ENCODE data around the gene PCBP3.

Gene PCBP3

DNA sequence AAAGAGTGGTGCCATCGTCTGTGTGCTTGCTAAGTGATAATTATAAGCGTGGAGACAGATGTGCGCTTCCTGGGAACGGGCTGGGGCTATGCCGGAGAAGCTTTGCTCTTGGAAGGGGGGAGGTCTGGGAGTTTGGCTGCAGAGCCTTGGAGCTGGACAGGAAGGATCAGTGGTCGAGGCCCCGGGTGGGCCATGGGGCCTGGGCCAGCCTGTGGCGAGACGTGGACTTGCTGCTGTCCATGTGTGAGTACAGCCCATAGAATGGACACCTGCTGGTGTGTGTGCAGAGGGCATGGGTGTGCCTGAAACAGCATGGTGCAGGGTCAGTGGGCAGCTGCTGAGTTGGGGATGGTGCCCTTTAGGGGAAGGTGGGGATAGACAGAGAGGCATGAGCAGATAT lies 121.3 kb downstream of the PCBP3 start:
- DNase-seq, result no peak

DNA sequence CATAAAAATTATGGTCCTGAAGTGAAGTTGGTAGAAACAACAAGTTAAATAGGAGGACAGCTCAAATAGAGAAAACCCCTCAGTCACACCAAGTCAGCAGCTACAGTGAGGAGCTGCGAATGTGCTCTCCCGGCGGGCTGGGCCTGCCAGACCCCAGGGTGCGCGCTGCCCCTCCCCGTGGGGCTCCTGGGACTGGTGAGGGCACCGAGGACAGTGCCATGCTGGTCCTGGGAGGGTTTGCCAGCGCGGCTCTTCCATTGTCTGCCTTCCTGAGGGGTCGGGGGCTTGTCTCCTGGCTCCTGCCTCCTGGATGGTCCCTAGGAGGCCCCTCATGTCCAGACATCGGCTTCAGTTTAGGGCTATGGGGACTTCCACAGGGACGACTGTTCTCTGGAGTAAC lies 121.8 kb downstream of the PCBP3 start:
- DNase-seq, result no peak

DNA sequence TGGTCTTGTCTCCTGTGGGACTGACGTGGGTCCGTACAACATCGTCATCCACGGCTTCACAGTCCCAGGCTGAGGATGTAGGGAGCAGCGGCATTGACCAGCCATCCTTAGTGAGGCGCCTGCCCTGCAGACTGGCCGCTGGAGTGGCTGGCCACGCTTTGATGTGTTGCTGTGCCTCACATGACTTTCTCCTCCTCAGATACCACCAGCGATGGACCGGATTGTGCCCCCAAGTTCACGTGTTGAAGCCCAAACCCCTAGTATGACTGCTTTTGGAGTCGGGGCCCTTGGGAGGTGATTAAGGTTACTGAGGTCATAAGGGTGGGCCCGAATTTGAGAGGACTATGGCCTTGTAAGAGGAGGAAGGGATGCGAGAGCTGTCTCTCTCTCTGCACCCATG lies 122.5 kb downstream of the PCBP3 start:
- DNase-seq, result no peak

DNA sequence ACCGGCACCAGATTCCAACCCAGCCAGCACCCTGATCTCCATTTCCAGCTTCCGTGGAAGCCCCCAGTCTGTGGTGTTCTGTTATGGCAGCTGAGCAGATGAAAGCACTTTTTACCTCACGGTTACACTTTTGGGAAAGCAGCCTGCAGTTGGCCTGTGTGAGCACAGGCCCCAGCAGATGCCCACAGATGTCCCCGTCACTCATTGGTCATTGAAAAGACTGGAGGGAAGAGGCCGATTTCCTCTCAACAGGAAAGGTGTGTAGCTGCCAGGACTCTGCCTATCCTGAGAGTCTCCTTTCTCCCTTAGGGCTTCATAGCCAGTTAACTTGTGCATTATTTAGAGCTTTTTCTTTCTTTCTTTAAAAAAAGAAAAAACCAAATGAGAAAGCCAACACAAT lies 123.0 kb downstream of the PCBP3 start:
- no peak for DNase-seq

DNA sequence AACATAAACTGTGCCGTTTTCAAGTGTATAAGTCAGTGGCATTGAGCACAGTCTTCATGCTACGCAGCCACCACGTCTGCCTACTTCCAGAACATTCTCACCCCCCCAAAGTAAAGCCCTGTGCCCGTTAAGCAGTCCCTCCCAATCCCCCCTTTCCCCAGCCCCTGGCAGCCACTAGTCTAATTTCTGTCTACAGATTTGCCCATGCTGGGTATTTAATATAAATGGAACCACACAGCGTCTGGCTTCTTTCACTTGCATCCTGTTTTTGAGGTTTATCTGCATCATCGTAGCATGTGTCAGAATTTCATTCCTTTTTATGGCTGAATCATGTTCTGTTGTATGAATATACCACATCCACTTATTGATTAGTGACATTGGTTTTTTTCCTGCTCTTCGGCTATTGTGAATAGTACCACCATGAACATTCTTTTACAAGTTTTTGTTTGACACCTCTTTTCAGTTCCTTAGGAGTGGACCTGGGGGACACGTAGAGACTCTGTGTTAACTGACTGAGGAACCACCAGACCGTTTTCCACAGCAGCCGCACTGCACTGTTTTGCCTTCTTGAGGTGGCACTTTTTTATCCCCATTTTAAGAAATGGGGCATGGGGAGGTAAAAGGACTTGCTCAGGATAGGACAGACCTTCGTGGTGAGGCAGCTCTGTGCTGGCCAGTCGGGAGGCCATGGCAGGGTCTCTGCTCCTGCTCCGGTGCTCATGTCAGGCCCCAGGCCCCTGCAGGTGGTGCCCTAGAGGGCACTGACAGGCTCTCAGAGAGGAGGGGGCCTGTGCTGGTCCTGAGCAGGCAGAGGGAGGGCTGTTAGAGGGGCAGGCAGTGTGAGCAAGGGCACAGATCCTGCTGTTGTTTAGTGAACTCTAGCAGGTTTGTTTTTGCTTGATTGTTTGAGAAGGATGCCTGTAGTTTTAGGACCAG lies 123.8 kb downstream of the PCBP3 start:
- DNase-seq, result no peak

DNA sequence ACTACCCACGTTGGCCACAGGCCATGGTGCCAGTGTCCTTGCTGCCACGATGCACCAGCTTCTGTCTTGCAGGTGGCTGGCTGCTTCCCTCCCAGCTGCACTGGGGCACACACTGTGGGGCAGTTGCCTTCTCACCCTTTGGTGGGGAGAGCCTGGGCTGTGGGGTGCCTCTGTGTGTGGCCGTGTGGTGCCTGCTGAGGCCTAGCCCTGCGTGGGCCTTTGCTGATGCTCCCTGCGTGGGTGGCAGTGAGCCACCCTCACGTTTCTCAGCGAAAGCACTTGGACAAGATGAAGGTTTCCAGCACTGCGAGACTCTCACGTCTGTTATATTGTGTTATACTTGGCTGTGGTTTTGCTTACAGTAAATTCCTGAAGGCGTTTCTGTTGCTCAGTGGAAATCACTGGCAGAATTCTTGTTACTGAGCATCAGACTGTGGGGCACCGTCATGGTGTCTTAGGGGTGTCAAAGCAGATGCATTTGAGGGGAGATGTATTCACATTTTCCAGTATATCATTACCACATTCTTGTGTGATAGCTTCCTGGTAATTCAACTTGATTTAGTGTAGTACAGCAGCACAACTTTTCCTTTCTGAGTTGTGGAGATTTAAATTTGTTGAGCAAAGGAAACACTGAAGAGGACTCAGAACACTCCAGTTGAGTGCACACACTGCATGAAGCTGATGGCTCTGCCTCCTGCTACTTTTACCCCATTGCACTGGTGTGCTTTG lies 124.7 kb downstream of the PCBP3 start:
- DNase-seq, result no peak

DNA sequence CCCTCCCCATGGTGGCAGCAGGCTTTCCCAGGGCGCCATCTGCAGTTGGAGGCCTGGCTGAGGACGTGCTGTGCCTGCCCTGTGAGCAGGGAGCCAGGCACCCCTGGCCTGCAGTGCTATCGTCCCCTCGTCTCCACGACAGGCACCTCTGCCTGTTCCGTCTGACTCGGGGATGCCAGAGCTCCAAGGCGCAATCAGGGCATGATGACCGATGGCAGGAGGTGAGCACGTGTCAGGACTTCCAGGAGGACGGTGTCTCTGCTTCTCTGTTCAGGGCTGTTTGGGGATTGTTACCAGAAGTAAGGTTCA lies 125.2 kb downstream of the PCBP3 start:
- peak; percentile 9 for DNase-seq

DNA sequence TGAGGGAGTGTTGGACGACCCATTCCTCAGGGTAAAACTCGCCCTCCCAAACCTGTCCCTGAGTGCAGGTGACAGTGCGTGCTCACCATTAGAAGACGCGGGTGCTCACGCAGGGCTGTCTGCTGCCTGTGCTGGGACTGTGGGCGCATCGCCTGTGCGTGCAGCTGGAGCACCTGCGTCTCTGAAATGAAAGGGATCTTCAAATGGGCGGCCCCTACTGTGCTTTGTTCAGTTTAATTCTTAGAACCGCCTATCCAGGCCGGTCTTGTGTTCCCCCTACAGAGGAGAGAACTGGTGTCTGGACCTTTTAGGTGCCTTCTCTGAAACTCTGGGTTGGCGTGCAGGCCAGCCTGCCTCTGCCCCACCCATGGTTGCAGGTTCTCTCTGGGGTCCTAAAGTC lies 125.8 kb downstream of the PCBP3 start:
- no peak for DNase-seq

DNA sequence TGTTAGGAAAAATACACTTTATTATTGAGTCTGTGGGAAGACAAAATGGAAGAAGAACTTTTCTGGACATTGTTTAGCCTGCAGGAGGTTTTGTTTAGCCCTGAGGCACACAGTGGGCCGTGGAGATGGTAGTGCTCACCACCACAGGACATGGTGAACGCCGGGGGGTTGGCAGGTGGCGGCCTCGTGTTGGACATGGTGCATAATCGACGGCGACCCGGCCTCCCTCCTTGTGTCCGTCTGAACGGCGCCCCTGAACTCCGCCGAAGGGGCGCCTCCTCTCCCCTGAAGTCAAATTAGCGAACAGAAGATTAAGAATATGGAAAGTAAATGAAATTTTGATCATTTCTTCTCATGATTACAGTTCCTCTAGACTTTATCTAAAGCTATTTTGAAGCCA lies 126.4 kb downstream of the PCBP3 start:
- no peak for DNase-seq

DNA sequence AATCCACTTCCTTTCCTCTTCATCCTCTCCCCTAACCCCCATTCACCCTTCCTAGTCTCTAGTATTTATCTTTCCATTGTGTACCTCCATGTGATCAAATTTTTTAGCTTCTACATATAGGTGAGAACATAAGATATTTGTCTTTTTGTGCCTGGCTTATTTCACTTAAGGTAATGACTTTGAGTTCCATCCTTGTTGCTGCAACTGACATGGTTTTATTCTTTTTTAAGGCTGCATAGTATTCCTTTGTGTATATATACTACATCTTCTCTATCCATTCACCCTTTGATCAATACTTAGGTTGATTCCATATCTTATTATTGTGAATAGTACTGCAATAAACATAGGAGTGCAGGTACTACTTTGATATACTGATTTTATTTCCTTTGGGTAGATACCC lies 128.7 kb downstream of the PCBP3 start:
- DNase-seq, result no peak

DNA sequence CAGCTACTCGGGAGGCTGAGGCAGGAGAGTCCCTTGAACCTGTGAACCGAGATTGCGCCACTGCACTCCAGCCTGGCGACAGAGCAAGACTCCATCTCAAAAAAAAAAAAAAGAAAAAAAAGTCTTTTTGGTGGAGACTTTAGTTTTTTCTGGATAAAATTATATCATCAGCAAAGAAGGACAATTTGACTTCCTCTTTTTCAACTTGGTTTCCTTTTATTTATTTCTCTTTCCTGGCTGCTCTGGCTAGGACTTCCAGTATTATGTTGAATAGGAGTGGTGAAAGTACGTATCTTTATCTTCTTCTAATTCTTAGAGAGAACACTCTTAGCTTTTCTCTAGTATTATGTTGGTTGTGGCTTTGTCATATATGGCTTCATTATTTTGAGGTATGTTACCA lies 130.8 kb downstream of the PCBP3 start:
- DNase-seq, result no peak

DNA sequence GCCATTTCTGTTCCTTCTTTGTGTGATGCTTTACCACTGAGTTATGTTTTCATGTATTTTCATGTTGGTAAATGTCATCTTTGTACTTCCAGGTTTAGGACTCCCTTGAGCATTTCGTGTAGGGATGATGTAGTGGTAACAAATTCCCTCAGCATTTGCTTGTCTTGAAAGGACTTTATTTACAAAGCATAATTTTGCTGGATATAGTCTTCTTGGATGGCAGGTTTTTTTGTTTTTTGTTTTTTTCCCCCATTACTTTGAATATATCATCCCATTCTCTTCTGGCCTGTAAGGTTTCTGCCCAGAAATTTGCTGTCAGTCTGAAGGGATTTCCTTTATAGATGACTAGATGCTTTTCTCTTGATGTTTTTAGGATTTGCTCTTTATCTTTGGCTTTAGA lies 133.4 kb downstream of the PCBP3 start:
- DNase-seq, result no peak

DNA sequence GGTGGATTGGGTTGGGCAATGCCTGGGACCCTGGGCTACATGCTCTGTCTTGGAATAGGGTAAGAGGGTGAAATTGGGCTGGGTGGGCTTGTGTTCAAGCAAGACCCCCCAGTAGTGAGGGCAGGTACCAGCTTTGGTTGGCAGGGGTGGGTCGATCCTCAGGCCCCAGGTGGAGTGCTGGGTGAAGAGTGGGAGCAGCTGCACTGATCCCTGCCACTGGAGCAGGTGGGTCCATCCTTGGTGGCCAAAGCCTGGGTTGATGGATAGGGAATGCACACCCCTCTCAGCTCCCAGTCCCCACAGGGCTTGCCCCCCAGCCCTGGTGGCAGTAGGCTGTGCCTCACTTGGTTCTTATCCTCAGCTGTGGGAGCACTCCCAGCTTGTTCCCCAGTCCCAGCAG lies 135.2 kb downstream of the PCBP3 start:
- DNase-seq, result no peak

DNA sequence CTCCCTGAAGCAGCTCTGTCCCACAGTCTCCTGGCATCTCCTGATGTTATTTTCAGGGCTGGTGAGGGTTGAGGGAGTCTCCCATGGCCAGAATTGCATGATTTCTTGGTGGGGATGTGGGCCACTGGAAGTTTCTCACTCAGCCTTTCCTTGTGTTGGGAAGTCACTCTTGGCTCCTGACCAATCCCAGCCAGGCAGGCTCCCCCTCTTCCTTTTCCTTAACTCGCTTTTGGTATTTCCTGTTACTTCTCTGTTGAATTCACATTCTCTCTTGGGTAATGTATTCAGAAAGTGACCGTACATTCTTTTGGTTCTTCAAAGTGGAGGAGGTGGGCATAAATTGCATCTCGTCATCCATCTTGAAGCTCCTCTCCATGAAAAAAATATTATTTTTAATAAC lies 135.7 kb downstream of the PCBP3 start:
- DNase-seq, result no peak

DNA sequence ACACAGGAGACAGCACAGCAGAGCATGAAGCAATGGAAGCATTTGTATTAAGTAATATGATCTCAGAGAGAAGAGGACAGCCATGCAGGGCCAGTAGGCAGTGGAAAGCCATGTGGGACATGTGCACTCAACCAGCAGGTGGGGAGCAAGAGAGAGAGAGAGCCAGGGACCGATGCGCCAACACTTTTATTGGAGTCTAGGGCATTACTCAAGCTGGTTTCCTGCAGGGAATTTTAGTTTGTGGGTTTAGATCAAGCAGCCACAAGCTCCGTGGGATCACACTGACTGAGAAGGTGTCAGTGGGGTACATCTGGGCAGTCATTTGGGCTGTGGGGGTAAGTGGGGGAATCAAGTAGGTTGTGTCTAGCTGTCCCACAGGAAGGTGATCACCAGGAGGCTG lies 137.1 kb downstream of the PCBP3 start:
- peak; percentile 57 for DNase-seq

DNA sequence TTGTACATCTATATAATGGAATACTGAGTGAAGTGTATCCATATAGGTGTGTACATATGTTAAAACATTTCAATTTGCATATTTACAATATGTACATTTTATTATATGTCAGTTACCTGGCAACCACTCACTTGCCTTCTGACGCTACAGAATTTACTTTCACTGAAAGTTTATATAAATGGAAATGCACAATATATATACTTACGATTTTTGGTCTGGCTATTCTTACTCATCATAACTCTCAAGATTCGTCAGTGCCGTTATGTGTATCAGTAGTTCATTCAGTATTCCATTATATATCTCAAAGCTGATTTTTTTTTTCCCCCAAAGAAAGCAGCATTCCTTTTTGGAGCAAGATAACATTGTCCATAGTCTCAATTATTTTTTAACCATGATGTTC lies 138.2 kb downstream of the PCBP3 start:
- DNase-seq, result no peak

DNA sequence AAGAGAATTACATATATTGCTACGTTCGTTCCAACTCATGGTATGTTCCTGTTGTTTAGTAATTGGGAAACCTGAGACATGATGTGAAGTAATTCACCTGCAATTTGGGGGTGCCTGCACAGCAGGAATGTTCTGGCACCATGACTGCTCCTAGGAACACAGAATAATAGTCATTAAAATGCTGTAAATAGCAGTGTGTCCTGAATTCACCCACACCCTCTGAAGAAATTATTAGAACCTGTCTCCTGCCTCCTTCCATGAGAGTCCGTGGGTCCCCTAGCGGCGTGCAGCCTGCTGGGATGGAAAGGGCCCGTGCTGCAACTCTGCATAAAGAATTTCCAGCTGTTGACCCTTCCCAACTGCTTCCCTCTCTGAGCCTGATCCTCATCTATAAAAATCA lies 143.1 kb downstream of the PCBP3 start:
- no peak for DNase-seq

DNA sequence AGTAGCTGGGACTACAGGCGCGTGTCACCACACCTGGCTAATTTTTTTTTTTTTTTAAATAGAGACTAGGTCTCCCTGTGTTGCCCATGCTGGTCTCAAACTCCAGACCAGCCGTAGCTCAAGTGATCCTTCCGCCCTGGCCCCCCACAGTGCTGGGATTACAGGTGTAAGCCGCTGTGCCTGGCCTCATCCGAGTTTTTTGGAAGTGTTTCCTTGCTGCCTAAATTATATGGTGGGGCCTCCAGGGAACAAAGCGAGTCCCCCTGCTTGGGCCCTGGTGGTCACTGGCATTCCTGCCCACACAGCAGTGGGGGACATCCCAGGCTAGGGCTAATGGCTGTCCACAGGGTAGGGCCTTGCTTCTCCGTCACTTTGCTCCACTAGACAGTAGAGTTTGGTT lies 143.8 kb downstream of the PCBP3 start:
- DNase-seq, result no peak

DNA sequence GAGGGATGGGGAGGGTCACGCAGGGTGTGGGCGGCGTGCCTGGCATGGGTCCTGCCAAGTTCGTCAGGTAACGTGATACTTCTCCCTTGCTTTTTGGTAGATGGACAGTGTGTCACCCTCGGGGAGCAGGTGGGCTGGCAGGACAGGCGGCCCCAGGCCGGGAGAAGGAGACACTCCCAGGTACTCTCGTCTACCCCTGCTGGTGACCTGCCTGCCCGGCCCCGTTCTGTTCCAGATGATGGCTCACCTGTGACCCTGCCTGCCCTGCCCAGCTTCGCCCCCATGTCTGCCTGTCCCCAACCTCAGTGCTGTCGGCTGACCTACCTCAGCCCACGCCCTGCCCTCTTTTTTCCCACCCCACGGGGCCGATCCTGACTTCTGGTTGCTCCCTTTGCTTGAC lies 144.7 kb downstream of the PCBP3 start:
- no peak for DNase-seq

DNA sequence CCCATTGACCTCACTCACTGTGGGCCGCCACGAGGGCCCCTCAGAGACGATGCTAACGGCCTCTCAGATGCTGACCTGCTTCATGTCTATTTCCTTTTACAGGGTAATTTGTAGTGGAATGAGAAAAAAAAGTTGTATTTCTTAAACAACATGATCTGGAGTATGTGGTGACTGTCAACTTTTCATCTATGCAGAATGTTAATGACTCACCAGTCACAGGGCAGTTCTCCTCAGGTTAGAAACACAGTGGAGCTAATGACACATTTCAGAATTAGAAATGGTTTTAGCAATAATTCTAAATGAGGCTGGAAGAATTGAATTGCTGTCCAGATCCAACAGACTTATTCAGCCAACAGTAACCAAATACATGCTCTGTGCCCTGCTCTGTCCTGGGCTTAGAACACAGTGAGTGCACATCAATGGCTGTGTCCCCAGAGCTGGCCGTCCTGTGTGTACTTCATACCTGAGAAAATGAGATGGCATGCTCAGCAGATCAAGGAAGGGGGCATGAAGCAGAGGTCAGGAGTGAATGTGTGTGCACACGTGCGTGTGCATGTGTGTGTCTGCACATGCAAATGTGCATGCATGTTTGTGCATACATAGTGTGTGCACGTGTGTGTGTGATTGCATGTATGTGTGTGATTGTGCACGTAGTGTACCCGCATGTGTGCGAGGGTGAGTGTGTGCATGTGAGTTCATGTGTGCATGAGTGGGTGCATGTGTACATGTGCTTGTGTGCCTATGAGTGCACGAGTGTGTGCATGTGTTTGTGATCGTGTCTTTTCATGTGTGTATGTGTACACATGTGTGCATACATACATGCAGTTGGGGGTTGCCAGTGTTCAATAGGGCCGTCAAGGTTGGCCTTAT lies 145.3 kb downstream of the PCBP3 start:
- no peak for DNase-seq

DNA sequence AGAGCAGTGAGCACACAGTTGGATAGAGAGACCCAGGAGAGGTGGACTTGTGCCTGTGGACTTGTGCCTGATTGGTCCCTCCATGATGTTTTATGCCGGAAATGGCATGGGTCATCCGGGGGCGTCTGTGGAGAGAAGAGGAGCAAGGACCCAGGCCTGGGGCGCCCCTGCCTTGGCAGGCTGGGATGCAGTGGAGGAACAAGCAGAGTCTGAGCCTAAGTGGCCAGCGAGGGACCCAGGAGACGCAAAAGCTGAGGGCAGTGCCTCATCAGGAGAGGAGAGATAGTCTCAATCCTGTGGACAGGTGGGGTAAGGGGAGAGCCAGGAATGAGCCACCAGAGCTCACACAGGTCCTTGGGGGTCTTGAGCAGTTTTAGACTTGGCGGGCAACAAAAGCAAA lies 146.9 kb downstream of the PCBP3 start:
- DNase-seq, result no peak

DNA sequence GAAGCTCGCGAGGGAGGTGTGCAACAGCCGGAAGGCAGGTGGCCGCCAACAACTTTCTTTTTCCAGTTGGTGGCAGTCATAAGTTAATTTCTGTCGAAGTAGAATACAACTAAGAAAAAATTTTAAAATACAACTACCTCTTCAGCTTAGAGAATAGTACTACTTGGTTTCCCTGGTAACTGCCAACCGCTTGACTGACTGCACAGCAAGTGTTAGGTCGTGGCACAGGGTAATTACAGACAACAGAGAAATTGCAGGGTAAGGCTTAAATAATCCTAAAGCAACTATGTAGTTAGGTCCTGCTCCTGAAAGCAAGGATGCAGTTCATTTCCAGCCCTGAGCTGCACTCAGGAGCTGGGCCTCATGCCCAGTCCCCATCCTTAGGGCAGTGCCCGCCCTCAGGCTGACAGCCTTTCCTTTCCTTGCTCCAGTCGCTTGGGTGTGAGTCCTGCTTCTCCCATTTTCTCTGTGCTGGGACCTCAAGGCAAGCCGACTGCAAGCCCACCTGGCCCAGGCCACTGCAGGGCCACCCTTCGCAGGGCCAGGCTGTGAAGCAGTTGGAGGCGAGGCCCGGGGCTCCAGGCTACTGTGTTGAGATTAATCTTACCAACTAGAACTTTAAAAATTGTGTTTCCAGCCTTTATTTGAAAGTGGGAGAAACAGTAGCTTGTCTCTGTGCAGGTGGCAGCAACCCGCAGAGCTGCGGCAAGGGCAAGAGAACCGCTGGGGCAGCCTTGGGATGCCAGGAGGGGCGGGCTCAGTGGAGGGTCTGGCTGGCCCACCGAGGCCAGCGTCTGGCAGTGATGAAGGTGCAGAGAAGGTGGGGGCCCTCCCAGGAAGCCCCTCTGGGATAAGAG lies 148.3 kb downstream of the PCBP3 start:
- DNase-seq, result no peak

All from NCI-H82 (cell line).